Activated CD4-positive, CD25-positive, alpha-beta regulatory T cell treated with anti-CD3 and anti-CD28 coated beads, Interleukin-2, amount 50 U/mL, for 72 hours (primary cell): Measurements from ENCODE around the gene CRY1.

Experiments
- DNase-seq: peaks from one replicate; pipeline ENCODE4 v3.0.0; 2021

CRY1 gene

GRCh38 chr12:106956048-106956578 lies 137.2 kb downstream of the CRY1 start:
- peak; percentile 57 for DNase-seq

GRCh38 chr12:106955377-106956047 lies 137.8 kb downstream of the CRY1 start, which contains the start of gene TMEM263:
TSS of gene TMEM263 (plus strand) at chr12:106955907. CDS start at chr12:106967117, 11,210 bp downstream.
- DNase-seq = peak; percentile 86

- peak; percentile 34 for DNase-seq
Measured at GRCh38 chr12:106954462-106955376, 138.6 kb downstream of the CRY1 start.

- DNase-seq = no peak
Measured at GRCh38 chr12:106953352-106954250, 139.7 kb downstream of the CRY1 start.

GRCh38 chr12:106950591-106950990 lies 142.8 kb downstream of the CRY1 start:
- DNase-seq = no peak

- no peak for DNase-seq
Measured at GRCh38 chr12:106947461-106947860, 145.9 kb downstream of the CRY1 start.

GRCh38 chr12:106945261-106945851 lies 148.0 kb downstream of the CRY1 start:
- DNase-seq = no peak

GRCh38 chr12:106942775-106943174 lies 150.6 kb downstream of the CRY1 start:
- DNase-seq = no peak

- DNase-seq = no peak
Measured at GRCh38 chr12:106941481-106942156, 151.7 kb downstream of the CRY1 start.
